Measurements from ENCODE around the gene GLT8D2. TPM values are rescaled to one million over a fixed set of nuclear protein-coding genes. Genes with fewer than 3 reads are reported as not detected.
"Not testable (repeated sequence)": the region's sequence is repeated elsewhere in the genome, so short reads cannot be mapped to it uniquely, and the experiment has no call there.

GLT8D2 gene
- total and polyA plus RNA-seq, 2 experiments from 2014 or later, result 24.8 to 29.2 TPM

- WGBS (ENCODE audit: low lambda C conversion rate, missing lambda C conversion rate), result 91% methylated on average over 2 of the region's 2 CpGs
- H3K9me2 ChIP-seq (replicated peaks; ENCODE audit: insufficient read depth); DNase-seq (ENCODE audit: low spot score); H4K20me1 ChIP-seq (ENCODE audit: insufficient read depth, poor library complexity, severe bottlenecking); H3K4me3 ChIP-seq; H3K27ac ChIP-seq; H3K79me2 ChIP-seq; H3K4me1 ChIP-seq (ENCODE audit: insufficient read depth); H3K9me3 ChIP-seq (ENCODE audit: low read depth); H2AFZ ChIP-seq; H3K4me2 ChIP-seq; H3K27me3 ChIP-seq; H3K36me3 ChIP-seq (replicated peaks; ENCODE audit: insufficient read depth, low read depth): not testable (repeated sequence)
Observed at GRCh38 chr12:104036143-104036542, 13.8 kb downstream of the GLT8D2 start.

- not testable (repeated sequence) for H2AFZ ChIP-seq; H4K20me1 ChIP-seq (ENCODE audit: insufficient read depth, poor library complexity, severe bottlenecking); H3K9me3 ChIP-seq (ENCODE audit: low read depth); H3K4me2 ChIP-seq; H3K4me1 ChIP-seq (ENCODE audit: insufficient read depth); H3K79me2 ChIP-seq; H3K27me3 ChIP-seq; DNase-seq (ENCODE audit: low spot score); H3K27ac ChIP-seq; H3K36me3 ChIP-seq (replicated peaks; ENCODE audit: insufficient read depth, low read depth); H3K9me2 ChIP-seq (replicated peaks; ENCODE audit: insufficient read depth); H3K4me3 ChIP-seq
- WGBS (ENCODE audit: low lambda C conversion rate, missing lambda C conversion rate), result 98% methylated on average over 11 of the region's 27 CpGs
Observed at GRCh38 chr12:104030596-104030995, 19.4 kb downstream of the GLT8D2 start.

GRCh38 chr12:104026841-104027599 lies 23.0 kb downstream of the GLT8D2 start:
- H3K27me3 ChIP-seq, result no peaks in the 10 kb centered on the region
- H3K4me2 ChIP-seq, result no peak overlapping the region
- no peaks in the 10 kb centered on the region for H3K79me2 ChIP-seq
- H3K9me3 ChIP-seq (ENCODE audit: low read depth), result no peaks in the 10 kb centered on the region
- H3K4me1 ChIP-seq (ENCODE audit: insufficient read depth), result no peaks in the 10 kb centered on the region
- H3K36me3 ChIP-seq (replicated peaks; ENCODE audit: insufficient read depth, low read depth), result no peaks in the 10 kb centered on the region
- no peak overlapping the region for H2AFZ ChIP-seq
- H3K27ac ChIP-seq, result no peak overlapping the region
- no peak for DNase-seq (ENCODE audit: low spot score)
- WGBS (ENCODE audit: low lambda C conversion rate, missing lambda C conversion rate), result 60% methylated on average over 5 of the region's 5 CpGs
- TF ChIP-seq EZH2phosphoT487 (IDR thresholded peaks at IDR 0.05; ENCODE audit: low read depth, severe bottlenecking, unreplicated experiment) (no peak), CTCF (IDR thresholded peaks at IDR 0.05; ENCODE audit: poor library complexity) (no peak), EZH2 (IDR thresholded peaks at IDR 0.05; ENCODE audit: borderline replicate concordance) (no peak)
- no peaks in the 10 kb centered on the region for H4K20me1 ChIP-seq (ENCODE audit: insufficient read depth, poor library complexity, severe bottlenecking)
- no peaks in the 10 kb centered on the region for H3K9me2 ChIP-seq (replicated peaks; ENCODE audit: insufficient read depth)
- H3K4me3 ChIP-seq, result no peak overlapping the region

- TF ChIP-seq EZH2 (IDR thresholded peaks at IDR 0.05; ENCODE audit: borderline replicate concordance), result no peak
- 90% methylated on average over 2 of the region's 2 CpGs for WGBS (ENCODE audit: low lambda C conversion rate, missing lambda C conversion rate)
- DNase-seq (ENCODE audit: low spot score), result no peak
- no peak overlapping the region for H3K4me3 ChIP-seq
- H3K4me2 ChIP-seq, result no peak overlapping the region
- H3K36me3 ChIP-seq (replicated peaks; ENCODE audit: insufficient read depth, low read depth), result no peaks in the 10 kb centered on the region
- no peaks in the 10 kb centered on the region for H3K27me3 ChIP-seq
- no peaks in the 10 kb centered on the region for H3K79me2 ChIP-seq
- no peaks in the 10 kb centered on the region for H3K4me1 ChIP-seq (ENCODE audit: insufficient read depth)
- no peak overlapping the region for H2AFZ ChIP-seq
- H3K9me3 ChIP-seq (ENCODE audit: low read depth), result no peaks in the 10 kb centered on the region
- no peaks in the 10 kb centered on the region for H4K20me1 ChIP-seq (ENCODE audit: insufficient read depth, poor library complexity, severe bottlenecking)
- H3K9me2 ChIP-seq (replicated peaks; ENCODE audit: insufficient read depth), result no peaks in the 10 kb centered on the region
- no peak overlapping the region for H3K27ac ChIP-seq
Observed at GRCh38 chr12:104025771-104026170, 24.2 kb downstream of the GLT8D2 start.

GRCh38 chr12:104024348-104024747 lies 25.6 kb downstream of the GLT8D2 start:
- no peaks in the 10 kb centered on the region for H3K9me2 ChIP-seq (replicated peaks; ENCODE audit: insufficient read depth)
- H3K36me3 ChIP-seq (replicated peaks; ENCODE audit: insufficient read depth, low read depth), result no peaks in the 10 kb centered on the region
- H3K79me2 ChIP-seq, result no peaks in the 10 kb centered on the region
- H3K4me2 ChIP-seq, result no peak overlapping the region
- no peaks in the 10 kb centered on the region for H3K4me1 ChIP-seq (ENCODE audit: insufficient read depth)
- TF ChIP-seq EZH2 (IDR thresholded peaks at IDR 0.05; ENCODE audit: borderline replicate concordance), result no peak
- no peak for TF ChIP-seq EZH2phosphoT487 (IDR thresholded peaks at IDR 0.05; ENCODE audit: low read depth, severe bottlenecking, unreplicated experiment)
- no peak for TF ChIP-seq CTCF (IDR thresholded peaks at IDR 0.05; ENCODE audit: poor library complexity)
- no peaks in the 10 kb centered on the region for H3K9me3 ChIP-seq (ENCODE audit: low read depth)
- no peak overlapping the region for H2AFZ ChIP-seq
- H3K27me3 ChIP-seq, result no peaks in the 10 kb centered on the region
- DNase-seq (ENCODE audit: low spot score), result no peak
- no peaks in the 10 kb centered on the region for H4K20me1 ChIP-seq (ENCODE audit: insufficient read depth, poor library complexity, severe bottlenecking)
- H3K4me3 ChIP-seq, result no peak overlapping the region
- 95% methylated on average over 6 of the region's 6 CpGs for WGBS (ENCODE audit: low lambda C conversion rate, missing lambda C conversion rate)
- no peak overlapping the region for H3K27ac ChIP-seq
